Eye (tissue), 1 donor: ENCODE measurements around the gene MGAT5.
"Not testable (repeated sequence)": the region's sequence is repeated elsewhere in the genome, so short reads cannot be mapped to it uniquely, and the experiment has no call there.

Experiments used
- DNase-seq: peaks from one replicate; pipeline ENCODE4 v3.0.0-alpha.2; 2015

The MGAT5 gene

GRCh38 chr2:134281815-134282419 lies 28.0 kb downstream of the MGAT5 start:
- no peak for DNase-seq

DNA sequence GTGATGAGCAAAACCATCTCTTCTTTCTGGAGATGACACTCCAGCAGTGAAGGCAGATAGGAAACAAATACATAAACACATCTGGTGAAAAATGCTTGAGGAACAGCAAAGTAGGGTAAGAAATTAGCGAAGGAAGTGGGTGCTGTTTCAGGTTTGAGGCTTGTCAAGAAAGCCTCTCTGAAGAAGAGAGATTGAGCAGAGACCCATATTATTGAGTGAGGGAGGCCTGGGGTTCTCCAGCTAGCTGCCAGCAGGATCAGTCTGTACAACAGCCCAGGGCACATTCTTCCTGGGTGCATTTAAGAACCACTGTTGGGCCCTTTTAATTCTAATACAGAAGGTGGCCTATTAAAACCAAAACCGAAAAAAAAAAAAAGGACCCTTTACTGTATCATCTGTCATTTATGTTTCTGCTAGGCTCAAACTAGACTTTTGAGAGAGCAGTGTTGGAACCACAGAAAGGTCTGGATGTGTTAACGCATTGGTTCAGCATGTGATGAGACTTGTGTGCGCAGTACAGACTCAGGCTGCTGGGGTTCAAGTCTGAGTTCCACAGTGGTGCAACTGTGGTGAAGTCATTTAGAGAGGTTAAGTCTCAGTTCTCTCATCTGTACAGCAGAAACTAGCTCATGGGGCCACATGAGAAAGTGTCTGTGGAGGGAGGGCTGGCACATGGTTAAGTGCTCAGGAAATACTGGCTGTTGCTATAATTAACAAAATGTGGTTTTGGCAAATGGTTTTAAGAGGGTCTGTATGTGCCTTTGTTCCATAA lies 28.9 kb downstream of the MGAT5 start:
- DNase-seq: no peak

DNA sequence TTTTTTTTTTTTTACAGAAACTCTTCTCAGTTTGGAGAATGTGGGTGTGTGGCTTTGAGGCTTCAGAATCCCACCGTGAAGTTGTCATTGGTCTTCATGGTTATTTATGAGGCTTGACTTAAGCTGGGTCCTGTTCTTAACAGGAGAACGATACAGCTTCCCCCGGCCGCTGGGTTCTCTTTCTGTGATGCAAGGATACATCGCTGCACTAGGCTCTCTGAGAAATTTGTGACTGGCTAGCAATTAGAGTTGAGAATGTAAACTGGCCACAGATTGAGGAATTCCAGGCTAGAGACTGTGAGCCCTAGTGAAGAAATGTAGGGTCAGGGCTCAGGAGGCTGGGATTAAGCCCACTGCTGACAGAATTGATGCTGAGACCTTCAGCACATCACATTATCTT lies 29.8 kb downstream of the MGAT5 start:
- no peak for DNase-seq

GRCh38 chr2:134284119-134284670 lies 30.3 kb downstream of the MGAT5 start:
- DNase-seq: no peak

DNA sequence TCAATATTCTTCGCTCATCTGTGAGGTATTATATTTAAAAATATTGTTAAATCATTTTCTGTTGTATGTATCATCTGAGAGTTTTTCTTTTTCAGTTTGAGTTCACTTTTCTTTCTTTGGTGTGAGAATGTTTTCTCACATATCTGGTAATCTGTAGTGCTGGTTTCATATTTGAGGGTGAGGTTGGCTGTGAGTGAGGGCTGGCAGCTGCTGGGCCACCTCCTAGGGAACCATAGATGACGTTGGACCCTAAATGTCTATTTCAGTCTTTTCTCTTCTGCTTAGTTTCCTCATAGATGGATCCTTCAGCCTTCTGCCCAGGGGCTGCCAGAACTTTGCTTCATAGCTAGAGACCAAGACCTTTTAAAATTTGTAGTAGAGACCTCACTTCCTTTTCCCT lies 33.5 kb downstream of the MGAT5 start:
- no peak for DNase-seq

DNA sequence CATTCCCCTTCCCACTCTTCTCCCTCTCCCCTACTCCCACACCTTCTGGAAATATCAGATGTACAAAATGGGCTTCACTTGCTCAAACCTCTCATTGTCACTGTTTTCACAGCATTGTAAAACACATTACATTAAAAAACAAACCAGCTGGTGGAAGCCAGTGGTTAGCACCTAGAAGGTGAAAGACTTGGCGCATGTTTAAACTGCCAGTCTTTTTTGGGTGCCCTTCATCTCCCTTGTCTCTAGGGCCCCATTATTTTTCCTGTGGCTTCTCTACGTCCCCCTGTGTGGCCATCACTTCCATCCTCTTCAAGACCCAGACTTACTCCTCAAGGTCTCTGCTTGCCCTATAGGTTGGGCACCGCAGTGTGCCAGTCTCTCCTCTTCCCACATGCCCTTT lies 34.9 kb downstream of the MGAT5 start:
- DNase-seq: no peak

DNA sequence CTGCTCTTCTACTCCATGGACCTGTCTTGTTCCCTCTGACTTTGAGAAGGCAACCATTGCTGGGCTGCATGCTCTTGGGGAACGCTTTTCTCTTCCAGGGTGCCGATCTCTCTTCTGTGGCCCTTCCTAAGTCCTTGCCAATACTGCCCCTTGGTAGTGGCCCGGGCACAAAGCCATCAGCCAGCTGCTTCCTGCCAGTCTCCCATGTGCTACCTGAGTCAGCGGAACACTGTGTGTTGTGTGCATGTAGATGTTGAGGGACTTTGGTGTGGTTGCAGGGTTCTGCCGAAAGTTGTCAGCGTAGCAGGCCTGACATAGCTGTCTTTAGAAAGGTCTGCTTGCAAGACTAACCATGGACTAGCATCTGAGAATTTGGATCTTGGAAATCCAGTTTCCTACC lies 35.4 kb downstream of the MGAT5 start:
- no peak for DNase-seq

DNA sequence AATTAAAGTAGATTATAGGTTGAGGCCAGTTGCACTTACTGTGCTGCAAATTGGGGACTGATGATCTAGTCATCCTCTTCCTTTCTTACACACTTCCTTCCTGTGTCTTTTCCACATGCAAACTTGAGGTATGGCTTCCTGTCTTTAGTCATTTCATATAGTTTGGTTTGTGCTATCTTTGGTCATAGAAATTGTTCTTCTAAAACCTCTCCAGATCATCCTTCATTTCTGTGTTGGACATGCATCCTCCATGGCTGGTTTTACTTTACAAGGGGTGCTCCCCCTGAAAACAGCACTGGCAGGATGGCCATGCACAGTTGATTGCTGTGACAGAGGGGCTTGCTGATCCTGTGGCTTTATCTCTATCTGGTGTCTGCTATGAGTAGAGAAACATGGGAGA lies 36.5 kb downstream of the MGAT5 start:
- DNase-seq: no peak

DNA sequence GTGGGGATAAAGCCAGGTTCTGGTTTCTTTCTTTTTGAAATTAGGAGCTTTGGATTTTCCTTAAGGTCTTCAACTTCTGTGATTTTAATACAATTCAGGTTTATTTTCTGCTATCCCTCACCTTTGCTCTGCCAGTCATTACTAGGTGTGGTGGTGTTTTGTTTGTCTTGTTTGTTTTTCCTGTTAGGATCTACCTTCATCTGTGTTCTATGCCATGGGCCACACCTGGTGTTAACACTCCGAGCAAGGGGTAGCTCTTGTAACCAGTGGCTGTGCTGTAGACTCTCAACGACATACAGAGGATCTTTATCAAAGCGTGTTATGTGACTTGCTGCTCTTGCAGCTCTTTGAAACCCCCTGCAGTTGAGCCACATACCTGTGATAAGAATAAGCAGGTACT lies 38.6 kb downstream of the MGAT5 start:
- DNase-seq: no peak

DNA sequence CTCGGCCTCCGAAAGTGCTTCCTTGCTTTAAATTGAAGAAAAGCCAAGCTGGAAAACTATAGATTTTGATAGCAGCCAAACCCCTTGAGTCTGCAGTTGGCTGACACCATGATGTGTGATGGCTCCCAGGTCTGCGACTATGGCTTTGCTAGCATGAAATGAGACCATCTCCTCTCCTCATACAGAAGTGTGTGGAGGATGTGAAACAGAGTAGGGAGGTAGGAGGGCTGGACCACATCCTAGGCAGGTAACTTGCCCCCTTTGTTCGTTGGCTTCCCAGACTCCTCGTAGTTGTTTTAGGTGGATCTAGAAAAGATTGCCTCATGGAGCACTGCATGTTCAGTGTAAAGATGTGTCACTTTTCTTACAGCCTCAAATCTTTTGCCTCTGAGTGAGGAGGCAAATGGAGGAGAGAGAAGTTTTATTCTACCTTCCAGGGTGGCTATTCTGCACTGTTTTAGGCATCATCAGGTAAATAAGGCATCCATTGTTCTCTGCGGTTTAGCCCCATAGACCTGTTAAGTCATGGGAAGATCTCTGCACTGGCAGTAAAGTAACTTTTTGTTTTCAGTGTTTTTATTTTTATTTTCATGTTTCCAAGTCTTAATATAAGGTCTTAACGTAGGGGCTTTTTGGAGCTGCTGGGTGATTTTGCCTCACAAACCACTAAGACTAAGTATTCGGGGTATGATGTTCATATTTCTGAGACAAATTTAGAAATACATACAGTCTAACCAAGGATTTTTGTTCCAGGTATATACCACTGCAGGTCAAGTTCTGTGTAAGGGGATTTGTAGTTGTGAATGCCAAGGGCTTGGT lies 40.1 kb downstream of the MGAT5 start:
- DNase-seq: no peak

- DNase-seq: not testable (repeated sequence)
These were observed 40.7 kb downstream of the MGAT5 start for GRCh38 chr2:134294598-134294997.

DNA sequence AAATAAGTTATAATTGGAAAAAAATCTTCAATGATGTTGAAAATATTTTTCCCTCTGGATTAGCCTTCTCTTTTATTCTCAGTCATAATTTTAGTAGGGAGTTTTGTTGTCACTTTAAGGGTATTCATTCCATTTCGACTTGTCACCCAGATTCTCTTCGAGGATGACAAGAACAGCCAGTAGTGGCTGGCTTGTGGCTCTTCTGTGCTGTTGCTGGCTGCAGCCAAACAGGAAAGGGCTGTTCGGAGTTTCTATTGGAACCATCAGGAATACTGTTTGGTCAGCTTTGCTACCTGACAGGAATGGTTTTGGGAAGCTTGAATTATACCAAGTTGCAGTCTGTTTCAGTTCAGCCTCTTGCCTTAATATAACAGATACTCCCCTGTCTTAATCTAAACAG lies 41.6 kb downstream of the MGAT5 start:
- DNase-seq: no peak

DNA sequence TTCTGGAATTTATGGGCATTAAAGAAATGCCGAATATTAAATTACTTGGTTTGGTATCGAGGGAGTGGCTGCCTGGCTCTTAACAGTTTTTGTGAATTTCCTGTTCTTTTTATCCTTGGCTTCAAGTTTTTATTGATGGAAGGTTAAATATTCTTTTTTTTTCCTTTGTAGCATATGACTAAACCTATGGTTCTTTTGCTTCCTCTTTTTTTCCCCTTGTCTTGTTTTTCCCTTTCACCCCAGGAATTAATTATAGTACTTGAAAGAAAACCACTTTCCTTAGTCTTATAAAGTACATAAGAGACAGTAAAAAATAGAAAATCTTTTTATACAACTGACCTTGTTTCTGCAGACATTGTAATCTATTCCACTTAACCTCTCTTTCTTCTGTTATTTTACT lies 42.4 kb downstream of the MGAT5 start:
- DNase-seq: no peak

- DNase-seq: no peak
These were observed 45.5 kb downstream of the MGAT5 start for GRCh38 chr2:134299334-134299733.

- DNase-seq: no peak
These were observed 46.7 kb downstream of the MGAT5 start for GRCh38 chr2:134300585-134300984.

DNA sequence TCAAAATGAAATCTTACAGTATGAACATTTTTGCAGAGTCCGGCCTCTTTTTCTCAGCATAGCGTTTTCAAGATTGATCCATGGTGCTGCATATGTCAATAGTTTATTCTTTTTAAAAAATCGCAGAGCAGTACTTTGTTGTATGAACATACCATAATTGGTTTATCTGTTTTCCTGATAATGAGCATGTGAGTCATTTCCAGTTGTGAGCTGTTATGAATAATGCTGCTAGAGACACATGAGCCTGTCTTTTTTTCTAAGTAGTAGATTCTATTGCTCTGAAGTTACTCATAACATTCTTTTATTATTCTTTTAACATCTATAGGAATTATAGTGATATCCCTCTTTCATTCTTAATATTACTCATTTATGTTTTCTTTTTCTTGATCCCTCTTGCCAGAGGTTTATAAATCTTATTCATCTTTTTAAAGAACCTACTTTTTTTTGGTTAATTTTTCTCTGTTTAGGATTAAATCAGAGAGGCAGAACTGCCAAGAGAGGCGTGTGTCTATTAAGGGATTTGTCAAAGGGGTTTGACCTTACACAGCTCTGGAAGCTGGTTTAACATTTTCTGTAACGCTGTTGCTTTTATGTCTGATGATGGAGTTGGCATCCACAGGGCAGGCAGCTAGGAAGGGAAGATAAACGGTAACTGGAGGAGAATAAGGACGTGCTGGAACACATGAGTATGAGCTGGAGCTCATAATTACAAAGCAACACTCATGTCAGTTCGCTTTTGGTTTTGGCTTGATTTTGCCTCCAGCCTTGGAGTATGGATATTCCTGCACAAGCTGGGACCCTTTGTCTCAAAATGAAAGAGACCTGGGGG lies 47.4 kb downstream of the MGAT5 start:
- DNase-seq: peak; percentile 20

DNA sequence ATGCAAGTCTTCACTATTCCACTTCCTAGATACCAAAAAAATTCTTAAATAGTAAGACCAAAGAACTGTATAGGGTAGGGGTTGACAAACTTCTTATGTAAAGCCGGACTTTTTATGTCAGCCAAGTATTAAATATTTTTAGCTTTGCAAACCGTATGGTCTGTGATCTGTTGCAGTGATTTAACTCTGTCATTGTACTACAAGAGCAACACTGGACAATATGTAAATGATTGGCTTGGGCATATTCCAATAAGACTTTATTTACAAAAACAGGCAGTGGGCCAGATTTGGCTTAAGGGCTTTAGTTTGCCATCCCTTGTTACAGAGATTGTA lies 48.0 kb downstream of the MGAT5 start:
- DNase-seq: no peak

- DNase-seq: no peak
These were observed 50.7 kb downstream of the MGAT5 start for GRCh38 chr2:134304394-134305108.

DNA sequence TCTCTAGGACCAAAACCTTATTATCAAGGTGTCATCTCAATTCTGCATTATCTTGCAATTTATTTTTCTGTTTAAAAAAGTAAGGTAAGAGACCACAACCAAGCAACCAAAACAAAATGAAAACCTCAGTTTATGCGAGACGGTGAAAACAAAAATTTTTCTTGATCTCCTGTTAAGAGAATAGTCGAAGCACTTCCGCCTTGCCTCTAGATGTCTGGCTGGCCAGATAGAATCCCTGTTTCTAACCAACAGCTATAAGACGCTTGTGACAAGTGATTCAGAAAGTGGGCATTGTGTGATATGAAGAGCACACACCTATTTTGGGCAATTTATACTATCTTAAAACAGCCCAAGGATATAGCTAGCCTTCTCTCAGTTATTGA lies 51.2 kb downstream of the MGAT5 start:
- DNase-seq: no peak

DNA sequence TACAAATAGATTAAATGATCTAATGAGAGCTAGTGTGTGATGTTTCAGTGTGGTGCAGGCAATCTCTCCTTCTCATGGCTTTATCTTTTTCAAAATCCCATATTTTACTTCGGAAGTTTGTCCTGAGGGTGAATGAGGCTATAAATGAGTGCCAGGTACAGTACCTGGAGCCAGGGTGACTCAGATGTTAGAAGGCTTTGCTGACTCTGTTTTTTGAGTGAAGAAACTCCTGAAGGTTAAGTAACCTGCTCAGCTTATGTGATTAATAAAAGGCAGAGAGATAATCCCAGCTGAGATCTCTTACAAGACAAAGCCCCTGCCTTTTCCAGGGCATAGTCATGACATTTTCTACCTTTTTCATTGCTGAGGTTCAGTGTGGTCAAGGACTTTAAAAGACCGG lies 52.6 kb downstream of the MGAT5 start:
- DNase-seq: no peak

DNA sequence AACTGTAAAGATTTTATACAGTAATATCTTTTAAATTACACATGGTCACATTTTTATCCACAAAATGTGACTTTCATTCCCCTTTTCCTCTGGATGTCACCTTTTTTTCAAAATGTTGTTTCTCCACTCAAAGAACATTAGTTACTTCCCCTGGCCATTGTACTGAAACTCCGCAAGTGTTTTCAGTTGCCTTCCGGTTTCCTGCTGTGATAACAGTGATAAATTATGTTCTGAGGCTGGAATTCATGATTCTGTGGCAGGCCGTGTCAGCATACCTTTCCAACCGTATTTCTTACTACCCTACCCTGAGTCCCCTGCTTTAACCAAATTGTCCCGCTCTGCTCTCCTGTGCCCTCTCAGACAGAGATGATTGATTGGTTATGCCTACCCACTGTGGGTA lies 53.5 kb downstream of the MGAT5 start:
- no peak for DNase-seq
